Panc1 (cell line): Measurements from ENCODE around the gene CDC45.

ENCODE experiments used
- CTCF ChIP-seq: fragments of 450-650 bp; IDR thresholded peaks from 2 replicates; pipeline ENCODE4 v1.5.1; 2017; ENCODE audit warnings: mild to moderate bottlenecking
- POLR2AphosphoS5 ChIP-seq: IDR thresholded peaks from 2 replicates; pipeline ENCODE4 v1.6.1; 2012; ENCODE audit warnings: mild to moderate bottlenecking, low read depth, low read length, moderate library complexity
- REST ChIP-seq, 2 experiments: IDR thresholded peaks; 2 replicates each; pipeline ENCODE4 v1.6.1; 2011 to 2012; ENCODE audit warnings: low read depth in 2 of 2, control low read depth in 1 of 2, low read length in 1 of 2, mild to moderate bottlenecking in 1 of 2, moderate library complexity in 1 of 2; ENCODE audit not compliant: insufficient read depth in 1 of 2
- SIN3A ChIP-seq: IDR thresholded peaks from 2 replicates; pipeline ENCODE4 v1.6.1; 2012; ENCODE audit warnings: low read depth, mild to moderate bottlenecking, low read length, moderate library complexity, borderline replicate concordance; ENCODE audit not compliant: insufficient read depth

GRCh38 chr22:19527321-19527721 is 47.6 kb downstream of the CDC45 start:
- no peak for TF ChIP-seq CTCF
- TF ChIP-seq POLR2AphosphoS5 = no peak
- TF ChIP-seq REST (IDR thresholded peaks at IDR 0.05; ENCODE audit: insufficient read depth in 1 of 2, low read depth in 2 of 2, low read length in 1 of 2) = no peak
- no peak for TF ChIP-seq SIN3A
